RPMI8226 (cell line): ENCODE data around the gene TYMP.

ENCODE experiments used
- DNase-seq: peaks from one replicate; pipeline ENCODE4 v3.0.0-alpha.2; 2015

The TYMP gene

GRCh38 chr22:50529897-50530579 lies at the start of gene TYMP:
TSS of gene TYMP (minus strand) at chr22:50530012. CDS start at chr22:50529709, 303 bp downstream.
- DNase-seq: peak; percentile 91

GRCh38 chr22:50578776-50579310 lies 49.0 kb upstream of the TYMP start:
- DNase-seq: no peak

- DNase-seq: no peak
These were observed 48.4 kb upstream of the TYMP start, which contains the start of gene CPT1B for GRCh38 chr22:50577987-50578775. TSS of gene CPT1B (minus strand) at chr22:50578427. CDS start at chr22:50577915, 512 bp downstream.

- no peak for DNase-seq
These were observed 47.8 kb upstream of the TYMP start for GRCh38 chr22:50577697-50577986.

- no peak for DNase-seq
These were observed 47.2 kb upstream of the TYMP start for GRCh38 chr22:50576806-50577696.

GRCh38 chr22:50576070-50576469 lies 46.3 kb upstream of the TYMP start:
- peak; percentile 36 for DNase-seq

GRCh38 chr22:50575426-50575941 lies 45.7 kb upstream of the TYMP start:
- DNase-seq: no peak

GRCh38 chr22:50574383-50574755 lies 44.6 kb upstream of the TYMP start:
- no peak for DNase-seq

- no peak for DNase-seq
These were observed 43.9 kb upstream of the TYMP start for GRCh38 chr22:50573491-50574382.

- DNase-seq: no peak
These were observed 43.2 kb upstream of the TYMP start for GRCh38 chr22:50572965-50573364.

- DNase-seq: no peak
These were observed 41.7 kb upstream of the TYMP start for GRCh38 chr22:50571264-50572175.

GRCh38 chr22:50570861-50571260 lies 41.0 kb upstream of the TYMP start:
- no peak for DNase-seq

- no peak for DNase-seq
These were observed 40.2 kb upstream of the TYMP start for GRCh38 chr22:50569896-50570535.

- DNase-seq: no peak
These were observed 39.2 kb upstream of the TYMP start for GRCh38 chr22:50569041-50569459.

GRCh38 chr22:50568626-50569025 lies 38.8 kb upstream of the TYMP start:
- no peak for DNase-seq

GRCh38 chr22:50567721-50568252 lies 38.0 kb upstream of the TYMP start:
- no peak for DNase-seq

- no peak for DNase-seq
These were observed 34.5 kb upstream of the TYMP start for GRCh38 chr22:50564289-50564688.

GRCh38 chr22:50563413-50564160 lies 33.8 kb upstream of the TYMP start:
- peak; percentile 16 for DNase-seq
